ENCODE results near the gene HS2ST1.
"Not testable (repeated sequence)": the region's sequence is repeated elsewhere in the genome, so short reads cannot be mapped to it uniquely, and the experiment has no call there.

The HS2ST1 gene

GRCh38 chr1:86925742-86926141 is 11.3 kb downstream of the HS2ST1 start:
- DNase-seq (ENCODE audit: low read depth): no peak

GRCh38 chr1:86926883-86927282 is 12.4 kb downstream of the HS2ST1 start:
- DNase-seq (ENCODE audit: low read depth): no peak

GRCh38 chr1:86928819-86929218 is 14.4 kb downstream of the HS2ST1 start:
- no peak for DNase-seq (ENCODE audit: low read depth)

- DNase-seq (ENCODE audit: low read depth): no peak
These were observed 18.6 kb downstream of the HS2ST1 start for GRCh38 chr1:86933051-86933450.

- no peak for DNase-seq (ENCODE audit: low read depth)
These were observed 19.3 kb downstream of the HS2ST1 start for GRCh38 chr1:86933562-86934377.

- DNase-seq (ENCODE audit: low read depth): no peak
These were observed 24.0 kb downstream of the HS2ST1 start for GRCh38 chr1:86938450-86938849.

GRCh38 chr1:86938855-86939254 is 24.4 kb downstream of the HS2ST1 start:
- no peak for DNase-seq (ENCODE audit: low read depth)

GRCh38 chr1:86939406-86939805 is 25.0 kb downstream of the HS2ST1 start:
- no peak for DNase-seq (ENCODE audit: low read depth)

GRCh38 chr1:86940599-86940998 is 26.2 kb downstream of the HS2ST1 start:
- no peak for DNase-seq (ENCODE audit: low read depth)

GRCh38 chr1:86942042-86942441 is 27.6 kb downstream of the HS2ST1 start:
- DNase-seq (ENCODE audit: low read depth): no peak

GRCh38 chr1:86942743-86943142 is 28.3 kb downstream of the HS2ST1 start:
- no peak for DNase-seq (ENCODE audit: low read depth)

GRCh38 chr1:86948212-86948611 is 33.8 kb downstream of the HS2ST1 start:
- DNase-seq (ENCODE audit: low read depth): no peak

- DNase-seq (ENCODE audit: low read depth): no peak
These were observed 36.4 kb downstream of the HS2ST1 start for GRCh38 chr1:86950712-86951419.

- no peak for DNase-seq (ENCODE audit: low read depth)
These were observed 37.0 kb downstream of the HS2ST1 start for GRCh38 chr1:86951430-86951829.

- no peak for DNase-seq (ENCODE audit: low read depth)
These were observed 38.7 kb downstream of the HS2ST1 start for GRCh38 chr1:86953167-86953566.

GRCh38 chr1:86955678-86956077 is 41.2 kb downstream of the HS2ST1 start:
- DNase-seq (ENCODE audit: low read depth): no peak

GRCh38 chr1:86956221-86956620 is 41.8 kb downstream of the HS2ST1 start:
- no peak for DNase-seq (ENCODE audit: low read depth)

GRCh38 chr1:86957221-86957620 is 42.8 kb downstream of the HS2ST1 start:
- no peak for DNase-seq (ENCODE audit: low read depth)

GRCh38 chr1:86960548-86960947 is 46.1 kb downstream of the HS2ST1 start:
- no peak for DNase-seq (ENCODE audit: low read depth)

GRCh38 chr1:86963841-86964240 is 49.4 kb downstream of the HS2ST1 start:
- DNase-seq (ENCODE audit: low read depth): not testable (repeated sequence)

- DNase-seq (ENCODE audit: low read depth): peak; percentile 38
These were observed 50.8 kb downstream of the HS2ST1 start for GRCh38 chr1:86965012-86965826.

GRCh38 chr1:86965827-86966182 is 51.4 kb downstream of the HS2ST1 start:
- DNase-seq (ENCODE audit: low read depth): no peak

- DNase-seq (ENCODE audit: low read depth): no peak
These were observed 56.5 kb downstream of the HS2ST1 start for GRCh38 chr1:86970938-86971337.

All from fibroblast of the conjunctiva (primary cell).